GM19467 (cell line): ENCODE measurements around the gene KRT32.

ENCODE experiments used
- ATAC-seq: cut with Tn5 transposase; IDR thresholded peaks from one replicate; pipeline ENCODE4 v1.9.1; 2021; ENCODE audit warnings: mild to moderate bottlenecking, moderate library complexity; ENCODE audit not compliant: unreplicated experiment

The KRT32 gene

GRCh38 chr17:41464682-41465081 lies 2.5 kb downstream of the KRT32 start:
- no peak for ATAC-seq

- ATAC-seq = no peak
Observed at GRCh38 chr17:41464173-41464572, 3.0 kb downstream of the KRT32 start.

DNA sequence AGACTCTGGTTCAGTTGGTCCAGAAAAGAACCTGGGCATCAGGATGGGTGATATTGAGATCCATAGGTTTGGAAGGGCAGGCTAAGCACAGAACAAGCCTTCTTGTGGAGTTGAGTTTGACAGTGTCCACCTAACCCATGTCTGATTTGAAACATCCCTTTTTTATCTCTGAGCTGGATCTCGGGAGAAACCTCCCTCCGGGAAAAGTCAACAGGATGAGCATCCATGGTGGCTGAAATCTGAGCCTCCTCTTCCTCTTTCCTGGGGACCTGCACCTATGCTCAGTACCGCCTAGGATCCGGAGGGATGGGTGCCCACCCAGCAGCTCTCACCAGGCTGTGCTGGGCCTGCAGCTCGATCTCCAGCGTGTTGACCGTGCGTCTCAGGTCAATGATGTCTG lies 3.4 kb downstream of the KRT32 start:
- ATAC-seq = no peak

- ATAC-seq = no peak
Observed at GRCh38 chr17:41462705-41463104, 4.5 kb downstream of the KRT32 start.

GRCh38 chr17:41457676-41458075 lies 9.5 kb downstream of the KRT32 start:
- no peak for ATAC-seq

DNA sequence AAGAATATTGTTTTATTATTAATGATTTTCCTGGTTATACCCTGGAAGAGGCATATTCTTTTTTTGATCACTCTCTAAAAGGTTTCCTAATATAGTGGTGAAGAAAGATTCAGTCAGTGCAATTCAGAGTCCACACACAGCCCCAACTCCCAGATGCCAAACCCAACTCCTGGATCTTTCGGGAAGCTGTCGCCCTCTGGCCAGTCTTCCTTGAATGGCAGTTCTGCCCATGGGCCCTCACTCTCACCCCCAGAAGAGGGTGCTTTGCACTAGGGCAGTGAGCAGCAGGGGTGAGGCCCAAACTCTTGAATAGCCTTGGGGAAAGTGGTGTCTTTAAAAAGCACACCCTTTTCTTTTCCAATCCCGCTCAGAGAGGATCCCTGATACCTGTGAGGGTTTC lies 11.0 kb downstream of the KRT32 start:
- no peak for ATAC-seq

DNA sequence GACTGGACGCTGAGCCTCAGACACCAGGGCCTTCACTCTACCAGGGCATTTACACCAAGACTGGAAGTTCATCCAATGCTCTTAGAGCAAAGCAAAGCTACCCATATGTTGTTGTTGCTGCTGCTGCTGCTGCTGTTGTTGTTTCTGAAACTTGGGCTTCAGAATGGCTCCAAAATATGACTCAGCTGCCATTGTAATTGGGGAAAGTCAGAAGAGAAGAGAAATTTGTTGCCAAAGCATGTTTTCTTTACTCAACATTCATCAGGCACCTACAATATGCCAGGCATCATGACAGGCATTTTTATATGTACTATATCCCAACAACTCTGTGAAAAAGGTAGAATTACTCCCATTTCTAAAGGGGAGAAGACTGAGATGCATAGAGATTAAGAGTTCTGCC lies 11.9 kb downstream of the KRT32 start:
- no peak for ATAC-seq

- no peak for ATAC-seq
Observed at GRCh38 chr17:41453066-41453465, 14.1 kb downstream of the KRT32 start.

DNA sequence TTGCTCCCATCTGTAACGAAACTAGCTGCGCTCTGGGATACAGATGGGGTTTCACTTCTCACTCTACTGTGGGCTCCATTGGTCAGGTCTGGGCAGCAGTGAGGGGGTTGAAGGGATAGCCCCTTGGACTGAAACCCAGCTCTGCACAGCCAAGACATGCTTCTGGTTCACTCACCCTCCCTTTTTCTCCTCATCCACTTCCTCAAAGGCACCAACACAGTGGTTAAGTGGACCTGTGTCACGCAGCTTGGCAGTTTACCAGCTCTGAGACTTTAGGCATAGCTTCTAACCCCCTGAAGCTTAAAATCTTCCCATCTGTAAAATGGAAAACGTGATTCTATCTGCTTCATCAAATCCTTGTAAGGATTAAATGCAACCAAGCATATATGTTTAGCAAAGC lies 14.9 kb downstream of the KRT32 start:
- ATAC-seq = no peak

DNA sequence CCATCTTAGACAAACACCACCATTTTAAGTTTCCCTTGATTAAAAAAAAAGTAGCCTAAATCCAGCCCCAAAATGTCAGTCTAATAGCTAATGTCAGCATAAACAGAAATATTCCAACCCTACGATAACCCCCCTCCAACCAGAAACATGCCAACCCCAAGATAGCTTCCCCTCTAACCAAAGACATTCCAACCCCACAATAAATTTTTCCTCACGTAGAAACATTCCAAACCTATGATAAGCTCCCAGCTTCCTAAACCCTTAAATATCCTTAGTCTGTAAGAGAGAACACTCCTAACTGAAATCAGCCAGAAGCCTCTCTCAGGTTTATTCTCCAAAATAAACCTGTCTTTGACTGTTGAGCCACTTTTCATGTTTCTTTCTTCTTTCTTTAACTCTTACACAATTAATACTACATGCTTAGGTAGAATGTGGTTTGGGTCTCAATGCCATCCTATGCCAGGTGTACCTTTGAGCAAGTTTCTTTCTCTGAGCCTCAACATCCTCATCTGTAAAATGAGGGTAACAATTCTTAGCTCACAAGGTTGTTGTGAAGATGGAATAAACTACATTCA lies 15.9 kb downstream of the KRT32 start:
- ATAC-seq = no peak

DNA sequence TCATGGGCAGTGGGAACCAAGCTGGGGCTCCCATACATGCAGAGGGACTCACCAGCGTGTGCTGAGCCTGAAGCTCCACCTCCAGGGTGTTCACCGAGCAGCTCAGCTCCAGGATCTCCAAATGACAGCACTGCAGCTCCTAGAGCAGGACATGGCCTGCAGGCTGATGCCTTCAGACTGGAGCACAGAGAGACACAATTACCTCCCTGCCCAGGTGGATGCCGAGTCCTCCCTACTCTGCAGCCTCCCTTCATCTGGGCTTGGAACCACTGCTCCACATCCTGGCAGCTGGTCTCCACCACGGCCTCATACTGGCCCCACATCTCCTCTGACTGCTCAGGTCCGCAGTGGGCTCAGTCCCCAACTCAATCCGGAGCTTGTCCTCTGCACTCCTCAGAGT lies 18.2 kb downstream of the KRT32 start:
- no peak for ATAC-seq

GRCh38 chr17:41448506-41448905 lies 18.7 kb downstream of the KRT32 start:
- ATAC-seq = no peak

DNA sequence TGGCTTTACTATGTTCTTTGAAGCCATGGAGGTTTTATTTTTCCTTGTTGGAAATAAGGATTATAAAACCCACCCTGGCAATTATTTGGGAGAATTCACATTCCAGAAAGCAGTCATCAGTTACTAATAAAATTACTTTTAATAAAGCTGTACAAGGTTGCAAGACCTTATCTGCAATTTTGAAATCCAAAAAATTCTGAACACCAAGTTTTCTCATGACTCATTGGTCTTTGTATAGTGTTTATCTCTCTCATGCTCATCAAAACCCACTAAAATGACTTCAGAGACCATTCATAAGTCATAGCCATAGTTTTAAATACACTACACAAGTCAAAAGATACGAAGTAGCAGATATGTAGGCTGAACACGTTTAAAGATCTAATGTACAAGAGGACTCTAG lies 20.4 kb downstream of the KRT32 start:
- no peak for ATAC-seq

DNA sequence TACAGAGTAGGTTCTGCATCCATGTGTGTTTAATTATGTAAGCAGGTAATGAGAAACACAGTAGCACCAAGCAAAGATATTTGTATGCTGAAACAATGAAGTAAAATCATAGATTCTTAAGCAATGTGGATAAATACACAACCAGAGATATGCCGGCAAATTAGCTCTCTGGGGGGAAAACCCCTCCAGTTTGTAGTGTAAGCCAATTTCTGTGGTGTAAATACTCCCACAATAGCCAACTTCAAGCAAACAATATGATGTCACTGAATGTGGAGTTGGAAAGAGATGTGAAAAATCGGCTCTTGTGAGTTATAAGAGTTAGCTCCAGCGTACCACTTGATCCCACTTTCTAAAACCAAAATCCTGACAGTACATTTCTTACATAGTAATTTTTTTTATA lies 22.5 kb downstream of the KRT32 start:
- no peak for ATAC-seq

DNA sequence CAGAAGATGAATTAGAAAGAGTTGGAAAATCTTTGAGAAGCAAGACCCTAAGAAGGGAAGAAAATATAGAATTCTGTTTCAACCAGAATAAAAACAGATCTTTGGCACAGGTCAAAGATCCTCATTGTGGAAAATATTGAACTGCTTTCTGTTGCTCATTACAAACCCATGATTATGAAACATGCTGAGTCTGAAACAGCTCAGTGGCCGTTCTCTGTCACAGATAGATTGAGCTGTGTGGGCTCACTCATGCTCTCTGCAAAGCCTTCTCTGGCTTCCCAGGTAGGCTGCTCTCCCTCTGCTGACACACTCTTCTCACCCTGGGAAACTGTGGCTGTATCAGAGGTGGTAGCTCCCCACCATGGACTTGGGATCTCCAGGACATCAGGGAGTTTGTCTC lies 23.0 kb downstream of the KRT32 start:
- ATAC-seq = no peak

DNA sequence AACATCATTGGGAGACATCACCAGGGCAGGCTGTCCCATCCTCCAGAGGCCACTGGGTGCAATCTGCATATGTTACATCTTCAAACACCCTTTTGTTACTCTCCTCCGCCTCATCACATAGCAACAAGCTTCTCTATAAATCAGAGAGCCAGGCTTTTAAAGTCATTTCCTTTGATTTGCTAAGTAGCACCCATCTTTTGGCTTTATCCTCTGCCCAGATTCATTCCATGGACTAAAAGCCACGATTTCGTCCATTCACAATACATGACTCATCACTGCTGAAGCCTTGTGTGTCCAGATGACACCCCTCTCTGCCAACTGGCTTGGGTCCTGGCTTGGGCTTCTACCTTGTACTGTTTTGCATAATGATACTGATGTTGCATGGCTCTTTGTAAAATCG lies 24.4 kb downstream of the KRT32 start:
- ATAC-seq = no peak

DNA sequence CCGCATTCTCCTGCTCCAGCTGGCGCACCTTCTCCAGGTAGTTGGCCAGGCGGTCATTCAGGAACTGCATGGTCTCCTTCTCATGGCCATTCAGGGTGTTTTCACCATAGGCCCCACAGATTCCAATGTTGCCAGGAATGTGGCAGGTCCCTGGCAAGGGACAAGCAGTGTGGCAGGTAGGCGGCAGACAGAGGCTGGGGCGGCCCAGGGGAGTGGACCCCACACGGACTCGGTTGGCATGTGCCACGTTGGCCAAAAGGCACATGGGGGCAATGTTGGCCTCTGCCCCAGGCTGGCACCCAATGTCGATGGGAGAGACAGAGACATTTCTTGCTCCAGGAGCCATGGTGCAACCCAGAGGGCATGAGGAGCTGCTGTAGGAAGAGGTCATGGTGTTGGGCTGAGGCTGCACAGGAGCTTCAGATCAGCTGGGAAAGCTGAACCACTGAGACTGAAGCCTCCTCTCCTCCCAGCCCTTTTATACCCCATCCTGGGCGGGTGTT lies 26.6 kb downstream of the KRT32 start, which contains the start of gene KRT38:
TSS of gene KRT38 (minus strand) at position 453 of the 503 bp plus-strand sequence. CDS start at position 391, 62 bp downstream.
- no peak for ATAC-seq

DNA sequence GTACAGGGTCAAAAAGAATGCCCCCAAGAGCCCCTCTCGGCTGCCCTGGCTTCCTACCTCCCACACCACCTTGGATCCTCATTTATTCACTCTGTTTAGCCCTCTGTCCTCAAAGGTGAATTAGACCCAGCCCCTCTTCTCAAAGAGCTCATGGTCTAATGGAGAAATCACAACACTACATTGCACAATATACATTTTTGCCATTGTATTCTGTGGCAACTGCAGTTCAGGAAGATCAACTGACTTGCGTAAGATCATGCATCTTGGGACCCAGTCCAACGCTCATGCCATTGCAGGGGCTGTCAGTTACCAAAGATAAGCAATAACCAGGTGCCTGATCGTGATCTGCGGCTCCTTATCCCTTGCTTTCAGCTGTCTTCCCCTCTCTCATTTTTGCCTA lies 27.8 kb downstream of the KRT32 start:
- ATAC-seq = no peak

DNA sequence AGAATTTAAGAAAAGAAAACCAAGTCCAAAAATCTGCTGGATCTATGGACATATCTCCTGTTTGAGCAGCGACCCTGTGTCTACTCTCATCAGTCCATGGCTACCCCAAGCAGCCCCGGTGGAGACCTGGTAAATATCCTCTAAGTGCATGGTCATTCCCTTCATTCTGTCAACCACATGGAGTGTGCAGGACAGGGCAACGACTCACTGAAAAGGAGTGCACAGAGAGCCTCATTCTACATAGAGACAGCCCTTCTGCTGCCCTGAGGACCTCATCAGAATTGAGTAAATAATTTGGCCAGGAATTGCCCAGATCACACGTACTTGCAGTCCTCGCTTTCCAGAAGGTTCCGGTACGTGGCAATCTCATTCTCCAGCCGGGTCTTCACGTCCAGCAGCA lies 29.4 kb downstream of the KRT32 start:
- no peak for ATAC-seq

DNA sequence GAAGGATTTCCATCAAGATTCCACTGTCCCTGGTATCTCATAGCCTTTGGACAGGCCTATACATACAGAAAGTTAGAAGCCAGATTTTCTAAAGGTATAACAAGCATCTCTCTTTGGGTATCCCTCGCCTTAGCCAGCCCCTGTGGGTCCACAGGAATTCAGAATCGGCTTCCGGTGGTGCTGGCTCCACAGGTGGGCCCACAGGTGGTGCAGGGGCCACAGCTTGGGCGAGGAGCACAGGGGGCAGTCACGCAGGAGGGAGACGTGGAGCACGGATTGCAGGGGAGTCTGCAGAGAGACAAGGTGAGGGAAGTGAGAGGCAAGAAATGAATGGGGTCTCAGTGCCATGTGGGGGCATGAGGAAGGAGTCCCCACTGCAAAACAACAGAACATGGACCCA lies 29.9 kb downstream of the KRT32 start:
- ATAC-seq = no peak

GRCh38 chr17:41434415-41434814 lies 32.8 kb downstream of the KRT32 start:
- no peak for ATAC-seq

DNA sequence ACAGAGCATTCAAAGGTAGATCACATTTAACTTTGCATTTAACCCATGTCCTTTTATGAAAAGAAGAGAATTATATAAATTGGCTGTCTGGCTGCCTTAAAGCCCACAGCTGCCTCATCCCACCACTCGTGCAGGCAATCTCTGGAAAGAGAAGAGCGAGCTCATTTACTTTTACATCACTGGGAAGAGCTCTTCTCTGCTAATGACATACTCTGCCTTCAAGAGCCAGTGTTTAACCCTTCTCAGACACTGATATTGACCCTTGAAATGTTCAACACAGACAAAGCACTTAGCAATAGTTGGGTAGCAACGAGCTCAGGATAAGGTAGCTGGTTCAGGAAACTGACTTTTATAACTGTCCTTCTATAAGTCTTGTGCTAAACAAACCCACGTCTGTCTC lies 33.2 kb downstream of the KRT32 start:
- no peak for ATAC-seq

- ATAC-seq = no peak
Observed at GRCh38 chr17:41433586-41433985, 33.6 kb downstream of the KRT32 start.
